Right kidney (tissue), 9 donors: ENCODE data around the gene TMEM9B.
A peak's percentile ranks its signal among the peaks of the same experiment; 100 is the strongest.
"Not testable (repeated sequence)": the region's sequence is repeated elsewhere in the genome, so short reads cannot be mapped to it uniquely, and the experiment has no call there.

Source experiments
- DNase-seq: peaks from one replicate; pipeline ENCODE4 v3.0.0-alpha.2; 2016
- long read RNA-seq, 8 donors: transcript quantifications; one replicate each; lab custom pipeline, GENCODE V29; 2026

Gene TMEM9B
- long read RNA-seq, donor 1, transcript TMEM9B-205 (5 exons, 2,083 nt), result major isoform, 32 of 36 reads
- long read RNA-seq, donor 1, partial matches to known transcripts, result 0 of 36 reads
- long read RNA-seq, donor 1, other reads (novel, unspliced or antisense), result 0 of 36 reads
- long read RNA-seq, donor 2, transcript TMEM9B-205 (5 exons, 2,083 nt), result major isoform, 22 of 33 reads
- long read RNA-seq, donor 2, partial matches to known transcripts, result 11 of 33 reads
- long read RNA-seq, donor 2, other reads (novel, unspliced or antisense), result 0 of 33 reads
- long read RNA-seq, donor 3, transcript TMEM9B-205 (5 exons, 2,083 nt), result major isoform, 12 of 13 reads
- long read RNA-seq, donor 3, partial matches to known transcripts, result 0 of 13 reads
- long read RNA-seq, donor 3, other reads (novel, unspliced or antisense), result 0 of 13 reads
- long read RNA-seq, donor 4, transcript TMEM9B-205 (5 exons, 2,083 nt), result major isoform, 29 of 33 reads
- long read RNA-seq, donor 4, partial matches to known transcripts, result 0 of 33 reads
- long read RNA-seq, donor 4, other reads (novel, unspliced or antisense), result 0 of 33 reads
- long read RNA-seq, donor 5, transcript TMEM9B-205 (5 exons, 2,083 nt), result major isoform, 26 of 27 reads
- long read RNA-seq, donor 5, partial matches to known transcripts, result 0 of 27 reads
- long read RNA-seq, donor 5, other reads (novel, unspliced or antisense), result 0 of 27 reads
- long read RNA-seq, donor 6, transcript TMEM9B-205 (5 exons, 2,083 nt), result major isoform, 12 of 13 reads
- long read RNA-seq, donor 6, partial matches to known transcripts, result 0 of 13 reads
- long read RNA-seq, donor 6, other reads (novel, unspliced or antisense), result 0 of 13 reads
- long read RNA-seq, donor 7, transcript TMEM9B-205 (5 exons, 2,083 nt), result major isoform, 38 of 39 reads
- long read RNA-seq, donor 7, partial matches to known transcripts, result 0 of 39 reads
- long read RNA-seq, donor 7, other reads (novel, unspliced or antisense), result 0 of 39 reads
- long read RNA-seq, donor 8, transcript TMEM9B-205 (5 exons, 2,083 nt), result major isoform, 36 of 39 reads
- long read RNA-seq, donor 8, partial matches to known transcripts, result 0 of 39 reads
- long read RNA-seq, donor 8, other reads (novel, unspliced or antisense), result 0 of 39 reads

DNA sequence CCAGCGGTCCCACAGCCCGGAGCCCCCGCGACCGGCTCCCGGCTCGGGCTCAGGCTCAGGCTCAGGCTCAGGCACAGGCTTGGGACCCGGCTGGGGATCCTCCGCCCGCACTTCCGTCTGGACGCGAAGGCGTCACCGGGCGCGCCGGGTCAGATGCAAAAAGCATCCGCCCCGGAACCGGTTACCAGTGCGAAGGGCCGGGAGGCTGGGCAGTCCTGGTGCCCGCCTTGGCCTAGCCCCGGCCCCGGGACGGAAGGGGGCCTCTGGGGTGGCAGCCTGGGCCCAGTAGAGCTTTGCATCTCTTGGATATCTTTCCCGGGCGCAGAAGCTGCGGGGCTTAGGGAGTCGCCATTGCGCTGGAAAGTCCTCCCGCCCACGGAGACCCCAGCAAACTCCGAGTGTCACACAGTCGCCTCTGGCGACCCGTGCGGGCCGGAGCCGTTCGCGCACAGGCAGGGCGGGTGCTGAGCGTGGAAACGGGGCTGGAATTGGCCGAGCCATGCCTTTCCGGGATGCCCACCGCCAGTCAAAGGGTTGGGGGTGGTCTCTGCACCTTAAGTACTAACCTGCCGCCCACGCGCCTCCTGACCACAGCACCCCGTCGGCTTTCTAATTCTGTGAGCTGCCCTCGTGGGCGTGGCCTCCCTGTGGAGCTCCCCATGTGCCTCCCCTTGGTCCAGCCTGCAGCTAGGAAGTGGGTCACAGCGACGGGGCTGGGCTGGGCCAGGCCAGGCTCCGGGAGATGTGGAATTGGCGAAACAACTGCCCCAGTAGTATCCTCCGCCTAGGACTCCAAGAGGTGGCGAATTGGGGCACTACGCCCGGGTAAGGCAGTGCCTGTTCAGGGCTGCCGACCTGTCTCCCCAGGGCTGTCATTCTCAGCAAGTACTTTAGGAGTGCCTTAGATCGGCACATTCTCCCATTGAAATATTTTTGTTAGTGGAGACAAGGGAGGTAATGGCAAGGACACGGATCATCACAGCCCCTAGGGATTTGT, at the start of gene TMEM9B:
Gene TMEM9B, minus strand, starts transcription at position 119 of the 997 bp plus-strand sequence. CDS start 129 bp downstream, outside the sequence.
- peak; percentile 99 for DNase-seq

- DNase-seq, result no peak
These were observed 49.1 kb upstream of the TMEM9B start for GRCh38 chr11:9013373-9013772.

GRCh38 chr11:9009538-9009937, 45.3 kb upstream of the TMEM9B start:
- not testable (repeated sequence) for DNase-seq

DNA sequence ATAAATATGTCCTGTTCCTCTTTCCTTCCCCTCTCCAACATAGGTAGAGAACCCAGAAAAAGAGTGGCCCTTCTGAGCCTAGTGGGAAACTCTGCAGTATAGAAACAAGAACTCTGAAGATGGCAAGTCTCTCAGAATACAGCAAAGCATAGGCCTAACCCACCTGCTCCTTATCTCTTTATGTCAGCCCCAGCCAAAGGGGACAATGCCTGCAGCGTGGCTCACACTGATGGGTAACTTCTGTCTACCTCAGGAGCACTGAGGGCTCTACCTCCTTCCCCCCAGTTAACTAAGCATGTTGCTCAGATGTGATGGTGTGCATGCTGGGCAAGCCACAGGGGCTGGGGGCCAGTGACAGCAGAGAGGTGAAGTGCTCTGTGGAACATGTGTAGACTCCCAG, 44.4 kb upstream of the TMEM9B start:
- no peak for DNase-seq

DNA sequence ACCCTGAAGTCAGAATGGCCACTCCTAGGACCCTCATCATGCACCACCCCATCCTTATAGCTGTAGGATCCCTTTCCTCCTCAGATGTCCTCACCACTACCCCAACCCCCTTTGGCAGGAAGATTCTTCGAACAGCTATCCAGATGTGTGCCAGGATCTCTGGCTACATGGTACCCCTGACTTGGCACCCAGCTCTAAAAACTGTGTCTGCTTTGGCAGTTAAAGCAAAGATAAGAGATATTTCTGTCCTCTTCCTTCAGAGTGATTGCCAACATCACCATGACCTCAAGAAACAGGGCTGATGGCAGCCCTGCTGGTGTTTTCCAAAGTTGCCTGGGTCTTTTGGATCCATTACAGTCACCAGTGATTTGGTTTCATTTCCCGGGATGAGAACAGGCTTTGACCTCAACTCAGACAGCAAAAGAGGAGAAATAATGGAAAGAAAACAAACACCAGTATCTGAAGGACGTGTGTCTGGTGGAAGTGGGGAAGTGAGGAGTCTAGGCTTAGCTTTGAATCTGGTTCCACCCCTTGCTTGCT, 43.8 kb upstream of the TMEM9B start:
- DNase-seq, result no peak

DNA sequence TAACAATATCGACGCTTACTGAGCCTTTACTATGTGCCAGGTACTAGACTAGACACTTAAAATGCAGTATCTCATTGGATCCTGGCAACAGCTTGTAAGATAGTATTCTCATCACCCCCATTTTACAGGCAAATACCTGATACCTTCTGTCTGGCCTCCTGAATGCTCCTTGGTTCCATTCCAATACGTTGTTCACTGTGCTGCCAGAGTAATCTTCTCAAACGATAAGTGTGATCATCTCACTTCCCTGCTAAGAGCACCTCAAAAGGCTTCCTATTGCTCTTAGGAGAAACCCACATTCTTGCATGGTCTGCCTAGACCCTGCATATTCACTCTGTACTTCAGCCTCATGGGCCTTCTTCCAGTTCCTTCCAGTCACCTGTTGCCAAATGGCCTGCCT, 40.8 kb upstream of the TMEM9B start:
- no peak for DNase-seq

GRCh38 chr11:9004183-9004926, 40.1 kb upstream of the TMEM9B start:
- peak; percentile 83 for DNase-seq

- no peak for DNase-seq
These were observed 39.4 kb upstream of the TMEM9B start, which contains the start of gene NRIP3 for GRCh38 chr11:9003573-9004182. NRIP3 (minus strand) TSS chr11:9004001; CDS start chr11:9003935, 66 bp downstream.

DNA sequence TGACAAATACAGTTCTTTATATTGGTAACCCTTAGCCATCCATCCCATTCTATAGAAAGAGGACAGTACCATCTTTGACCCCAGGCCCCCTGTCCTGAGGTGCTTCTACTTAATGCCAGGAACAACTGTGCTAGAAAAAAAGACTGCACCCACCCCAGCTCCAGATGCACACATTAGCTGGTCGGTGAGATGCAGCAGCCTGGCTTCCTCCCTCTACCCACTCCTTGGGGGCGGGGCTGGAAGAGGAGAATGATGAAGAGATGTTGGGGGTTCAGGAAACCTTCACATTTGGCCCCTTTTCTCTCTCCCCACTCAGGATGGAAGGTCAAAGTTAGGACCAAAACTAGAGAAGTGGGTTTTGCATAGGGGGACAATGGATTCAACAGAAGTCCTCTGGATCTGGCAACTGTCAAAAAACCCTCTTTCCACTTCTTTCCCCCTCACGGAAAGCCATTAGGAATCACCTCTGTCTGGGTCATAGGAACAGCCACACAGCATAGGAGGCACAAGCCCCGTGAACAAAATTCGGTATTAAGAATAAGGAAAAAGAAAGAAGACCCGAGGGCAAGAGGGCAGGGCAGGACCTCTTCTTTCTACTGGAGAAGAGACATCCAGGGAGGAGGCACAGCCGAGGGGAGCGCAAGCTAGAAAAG, 38.8 kb upstream of the TMEM9B start:
- DNase-seq, result no peak

GRCh38 chr11:9001736-9002135, 37.5 kb upstream of the TMEM9B start:
- DNase-seq, result no peak

DNA sequence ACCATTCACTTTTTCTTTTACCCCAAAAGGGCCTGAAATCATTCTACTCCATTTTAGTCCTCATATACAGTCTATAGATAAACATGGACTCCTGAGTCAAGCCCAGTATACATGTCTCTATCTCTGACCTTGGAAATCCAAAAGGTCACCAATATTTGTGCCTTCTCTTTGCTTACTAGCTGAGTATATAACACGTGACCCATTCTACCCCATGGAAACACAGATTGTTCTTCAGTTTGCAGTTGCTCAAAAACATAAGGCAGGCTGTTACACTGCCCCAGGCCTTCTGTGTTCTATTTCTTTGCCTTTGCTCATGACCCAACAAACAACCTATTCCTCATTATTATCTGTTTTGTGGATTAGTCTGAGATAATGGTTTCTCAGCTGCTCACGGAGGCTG, 33.8 kb upstream of the TMEM9B start:
- no peak for DNase-seq

DNA sequence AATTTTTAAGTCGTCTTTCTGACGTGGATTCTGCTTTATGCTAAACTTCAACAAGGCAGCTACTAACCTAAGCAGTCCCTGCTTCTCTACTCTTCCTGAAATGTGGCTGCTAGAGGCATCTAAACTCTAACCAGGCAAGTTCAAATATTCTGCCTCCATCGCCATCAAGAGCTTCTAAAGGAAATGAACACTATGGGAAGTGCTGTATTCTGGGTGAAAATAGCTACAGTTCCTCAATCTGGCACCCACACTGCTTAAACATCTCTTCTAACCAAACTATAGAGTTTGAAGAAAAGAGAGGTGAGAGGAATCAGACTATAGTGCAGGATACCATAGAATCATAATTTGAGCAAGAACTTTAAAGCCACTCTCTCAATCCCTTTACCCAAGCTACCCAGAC, 33.2 kb upstream of the TMEM9B start:
- DNase-seq, result no peak

- no peak for DNase-seq
These were observed 25.2 kb upstream of the TMEM9B start for GRCh38 chr11:8989453-8989852.

- no peak for DNase-seq
These were observed 24.3 kb upstream of the TMEM9B start for GRCh38 chr11:8988329-8989234.

GRCh38 chr11:8987446-8987845, 23.2 kb upstream of the TMEM9B start:
- DNase-seq, result no peak

- not testable (repeated sequence) for DNase-seq
These were observed 22.5 kb upstream of the TMEM9B start for GRCh38 chr11:8986772-8987171.

DNA sequence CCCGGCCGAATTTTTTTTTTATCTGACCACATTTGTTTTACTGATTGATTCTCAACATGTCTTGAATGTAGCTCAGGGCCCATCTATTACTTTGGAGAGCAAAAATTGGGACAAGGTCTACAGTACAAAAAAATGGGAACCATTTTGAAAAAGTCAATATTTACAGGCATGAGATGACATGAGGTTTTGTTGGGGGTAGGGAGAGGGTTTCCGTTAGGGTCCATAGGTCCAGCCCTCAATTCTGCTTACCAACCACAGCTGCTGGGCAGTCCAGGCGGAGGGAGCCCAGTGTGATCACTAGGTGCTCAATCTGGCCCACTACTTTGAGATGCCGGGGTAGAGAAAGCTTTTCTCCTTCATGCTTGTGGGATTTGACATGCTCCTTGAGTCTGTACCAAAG, 21.2 kb upstream of the TMEM9B start:
- no peak for DNase-seq

DNA sequence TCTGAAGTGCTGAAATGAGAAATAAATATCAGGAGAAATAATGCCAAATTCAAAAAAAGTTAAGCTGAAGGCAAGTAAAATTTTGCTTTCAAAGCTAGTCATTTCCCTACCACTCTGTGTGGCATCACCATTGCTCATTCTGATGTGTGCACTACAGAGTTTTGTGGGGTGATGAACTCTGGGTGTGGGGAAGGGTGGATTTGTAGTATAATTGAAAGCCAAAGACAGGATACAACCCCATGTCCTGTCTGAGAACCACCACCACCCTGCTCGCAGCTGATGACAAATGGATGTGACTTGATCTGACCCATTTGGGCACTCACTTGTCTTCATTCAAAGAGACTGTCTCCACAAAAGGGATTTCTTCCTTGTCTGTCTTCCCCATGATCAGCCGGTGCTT, 19.3 kb upstream of the TMEM9B start:
- no peak for DNase-seq
